K562 (cell line): ENCODE data around the gene BMF.

Experiments used
- CBX3 ChIP-seq, 2 experiments: IDR thresholded peaks; 1 replicate in 1 of 2; 2 replicates in 1 of 2; pipeline ENCODE4 v1.6.1; 2012; ENCODE audit warnings: inconsistent platforms in 2 of 2, low read length in 2 of 2, borderline replicate concordance in 1 of 2, control low read depth in 1 of 2
- CTCF ChIP-seq, 3 experiments: IDR thresholded peaks in 2 of 3; conservative IDR thresholded peaks in 1 of 3; 2 replicates each; pipeline ENCODE4 v1.5.1; 2011 to 2012; ENCODE audit warnings: low read length in 3 of 3, mild to moderate bottlenecking in 3 of 3, control low read depth in 2 of 3, improper control_type of control experiment in 1 of 3, inconsistent platforms in 1 of 3, low read depth in 1 of 3, mixed read lengths in 1 of 3, moderate library complexity in 1 of 3; ENCODE audit not compliant: insufficient read depth in 2 of 3
- EP300 ChIP-seq: IDR thresholded peaks from 2 replicates; pipeline ENCODE4 v1.6.1; 2012; ENCODE audit warnings: low read length, improper control_type of control experiment
- ILK ChIP-seq: fragments of 450-650 bp; IDR thresholded peaks from 2 replicates; pipeline ENCODE4 v1.6.1; 2016; ENCODE audit warnings: missing genetic modification characterization, low read depth, mild to moderate bottlenecking, missing compliant biosample characterization, moderate library complexity, borderline replicate concordance
- KLF16 ChIP-seq: IDR thresholded peaks from 2 replicates; pipeline ENCODE4 v1.6.1; 2016; ENCODE audit warnings: antibody characterized with exemption
- MAX ChIP-seq: sonication (generic); formaldehyde crosslinking; IDR thresholded peaks from 2 replicates; pipeline ENCODE4 v1.9.0; 2022; ENCODE audit warnings: mild to moderate bottlenecking, missing genetic modification reagents
- NFIC ChIP-seq: fragments of 450-650 bp; IDR thresholded peaks from 2 replicates; pipeline ENCODE4 v1.6.1; 2017; ENCODE audit warnings: mild to moderate bottlenecking, inconsistent platforms
- POLR2A ChIP-seq: fragments of 450-650 bp; conservative IDR thresholded peaks from 2 replicates; pipeline ENCODE4 v1.6.1; 2016
- TSHZ1 ChIP-seq: fragments of 250-450 bp; sonication (Bioruptor Pico); IDR thresholded peaks from 2 replicates; pipeline ENCODE4 v1.4.0; 2020; ENCODE audit warnings: mild to moderate bottlenecking, moderate library complexity
- ZHX1 ChIP-seq: fragments of 150-350 bp; conservative IDR thresholded peaks from 2 replicates; pipeline ENCODE4 v1.6.1; 2014; ENCODE audit warnings: low read length
- ZNF263 ChIP-seq: sonication (generic); formaldehyde crosslinking; IDR thresholded peaks from 2 replicates; pipeline ENCODE4 v1.8.0; 2022; ENCODE audit warnings: mild to moderate bottlenecking, missing genetic modification reagents, borderline replicate concordance
- TF ChIP-seq, protein P1 (sequence below): fragments of 200-800 bp; sonication (Bioruptor generic); IDR thresholded peaks from 2 replicates; pipeline ENCODE4 v1.6.1; 2016; ENCODE audit warnings: missing genetic modification characterization, missing compliant biosample characterization
- TF ChIP-seq, protein P2 (sequence below), 2 experiments: fragments of 450-650 bp in 1 of 2; sonication (generic) in 1 of 2; formaldehyde crosslinking in 1 of 2; IDR thresholded peaks in 1 of 2; conservative IDR thresholded peaks in 1 of 2; 2 replicates each; pipeline versions ENCODE4 v1.6.1 to v1.8.1; 2016 to 2023; ENCODE audit warnings: mild to moderate bottlenecking in 2 of 2, moderate library complexity in 2 of 2, inconsistent platforms in 1 of 2, missing genetic modification reagents in 1 of 2

DNA sequence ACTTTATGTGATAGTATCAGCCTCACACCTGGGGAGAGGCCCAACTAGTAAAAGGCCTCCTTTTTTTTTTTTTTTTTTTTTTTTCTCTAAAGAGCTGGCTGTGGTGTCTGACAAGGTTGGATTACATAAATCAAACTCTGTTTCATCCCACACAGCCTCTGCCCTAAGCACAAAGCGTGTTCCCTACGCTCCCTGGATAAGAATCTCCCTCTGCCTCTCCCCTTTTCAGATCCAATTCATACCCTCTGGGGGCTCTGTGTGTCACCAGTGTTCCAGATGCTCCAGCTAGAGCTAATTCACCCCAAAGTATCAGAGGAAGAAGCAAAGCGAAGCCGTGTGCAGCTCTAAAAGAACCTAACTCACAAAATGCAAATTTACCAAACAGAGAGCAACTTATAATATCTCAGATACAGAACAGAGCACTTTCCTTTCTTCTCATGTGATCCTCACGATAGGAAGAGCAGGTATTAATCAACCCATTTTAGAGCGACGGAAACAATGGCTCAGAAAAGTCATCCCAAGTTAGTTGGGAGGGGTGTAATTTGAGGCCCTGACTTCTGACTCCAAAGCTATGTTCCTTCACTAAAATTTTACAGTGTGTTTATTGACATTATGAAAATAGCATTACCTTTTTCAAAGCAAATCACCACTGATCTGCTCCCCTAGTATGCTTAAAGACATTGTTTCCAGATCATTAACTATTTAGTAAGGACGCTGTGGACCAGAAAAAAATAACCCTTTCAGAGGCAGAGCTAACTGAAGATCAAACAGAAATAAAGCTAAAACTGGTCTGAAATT is 12.4 kb downstream of the BMF start:
- TF ChIP-seq CBX3 (IDR thresholded peaks at IDR 0.05; ENCODE audit: borderline replicate concordance in 1 of 2, low read length in 2 of 2): no peak
- TF ChIP-seq CTCF (IDR thresholded peaks at IDR 0.05 in 2 of 3, conservative IDR thresholded peaks at IDR 0.05 in 1 of 3; ENCODE audit: insufficient read depth in 2 of 3, low read depth in 1 of 3, low read length in 3 of 3): no peak
- no peak for TF ChIP-seq MAX
- TF ChIP-seq, protein P1, sequence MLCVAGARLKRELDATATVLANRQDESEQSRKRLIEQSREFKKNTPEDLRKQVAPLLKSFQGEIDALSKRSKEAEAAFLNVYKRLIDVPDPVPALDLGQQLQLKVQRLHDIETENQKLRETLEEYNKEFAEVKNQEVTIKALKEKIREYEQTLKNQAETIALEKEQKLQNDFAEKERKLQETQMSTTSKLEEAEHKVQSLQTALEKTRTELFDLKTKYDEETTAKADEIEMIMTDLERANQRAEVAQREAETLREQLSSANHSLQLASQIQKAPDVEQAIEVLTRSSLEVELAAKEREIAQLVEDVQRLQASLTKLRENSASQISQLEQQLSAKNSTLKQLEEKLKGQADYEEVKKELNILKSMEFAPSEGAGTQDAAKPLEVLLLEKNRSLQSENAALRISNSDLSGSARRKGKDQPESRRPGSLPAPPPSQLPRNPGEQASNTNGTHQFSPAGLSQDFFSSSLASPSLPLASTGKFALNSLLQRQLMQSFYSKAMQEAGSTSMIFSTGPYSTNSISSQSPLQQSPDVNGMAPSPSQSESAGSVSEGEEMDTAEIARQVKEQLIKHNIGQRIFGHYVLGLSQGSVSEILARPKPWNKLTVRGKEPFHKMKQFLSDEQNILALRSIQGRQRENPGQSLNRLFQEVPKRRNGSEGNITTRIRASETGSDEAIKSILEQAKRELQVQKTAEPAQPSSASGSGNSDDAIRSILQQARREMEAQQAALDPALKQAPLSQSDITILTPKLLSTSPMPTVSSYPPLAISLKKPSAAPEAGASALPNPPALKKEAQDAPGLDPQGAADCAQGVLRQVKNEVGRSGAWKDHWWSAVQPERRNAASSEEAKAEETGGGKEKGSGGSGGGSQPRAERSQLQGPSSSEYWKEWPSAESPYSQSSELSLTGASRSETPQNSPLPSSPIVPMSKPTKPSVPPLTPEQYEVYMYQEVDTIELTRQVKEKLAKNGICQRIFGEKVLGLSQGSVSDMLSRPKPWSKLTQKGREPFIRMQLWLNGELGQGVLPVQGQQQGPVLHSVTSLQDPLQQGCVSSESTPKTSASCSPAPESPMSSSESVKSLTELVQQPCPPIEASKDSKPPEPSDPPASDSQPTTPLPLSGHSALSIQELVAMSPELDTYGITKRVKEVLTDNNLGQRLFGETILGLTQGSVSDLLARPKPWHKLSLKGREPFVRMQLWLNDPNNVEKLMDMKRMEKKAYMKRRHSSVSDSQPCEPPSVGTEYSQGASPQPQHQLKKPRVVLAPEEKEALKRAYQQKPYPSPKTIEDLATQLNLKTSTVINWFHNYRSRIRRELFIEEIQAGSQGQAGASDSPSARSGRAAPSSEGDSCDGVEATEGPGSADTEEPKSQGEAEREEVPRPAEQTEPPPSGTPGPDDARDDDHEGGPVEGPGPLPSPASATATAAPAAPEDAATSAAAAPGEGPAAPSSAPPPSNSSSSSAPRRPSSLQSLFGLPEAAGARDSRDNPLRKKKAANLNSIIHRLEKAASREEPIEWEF: no peak
- peak; percentile 59 for TF ChIP-seq POLR2A
- TF ChIP-seq, protein P2, sequence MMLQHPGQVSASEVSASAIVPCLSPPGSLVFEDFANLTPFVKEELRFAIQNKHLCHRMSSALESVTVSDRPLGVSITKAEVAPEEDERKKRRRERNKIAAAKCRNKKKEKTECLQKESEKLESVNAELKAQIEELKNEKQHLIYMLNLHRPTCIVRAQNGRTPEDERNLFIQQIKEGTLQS (IDR thresholded peaks at IDR 0.05): no peak
- TF ChIP-seq, protein P2 (CRISPR knock-in tag; conservative IDR thresholded peaks at IDR 0.05): no peak
- no peak for TF ChIP-seq ILK (tag)
- no peak for TF ChIP-seq NFIC
- TF ChIP-seq KLF16: no peak
- TF ChIP-seq ZNF263: no peak
- TF ChIP-seq TSHZ1: no peak
- no peak for TF ChIP-seq EP300
- TF ChIP-seq ZHX1: no peak
